Middle frontal gyrus (tissue), 1 donor: ENCODE results near the gene EPHA2.

ENCODE experiments used
- DNase-seq: peaks from one replicate; pipeline ENCODE4 v3.0.0-alpha.2; 2015; ENCODE audit warnings: low spot score; ENCODE audit errors: extremely low spot score

EPHA2 gene

DNA sequence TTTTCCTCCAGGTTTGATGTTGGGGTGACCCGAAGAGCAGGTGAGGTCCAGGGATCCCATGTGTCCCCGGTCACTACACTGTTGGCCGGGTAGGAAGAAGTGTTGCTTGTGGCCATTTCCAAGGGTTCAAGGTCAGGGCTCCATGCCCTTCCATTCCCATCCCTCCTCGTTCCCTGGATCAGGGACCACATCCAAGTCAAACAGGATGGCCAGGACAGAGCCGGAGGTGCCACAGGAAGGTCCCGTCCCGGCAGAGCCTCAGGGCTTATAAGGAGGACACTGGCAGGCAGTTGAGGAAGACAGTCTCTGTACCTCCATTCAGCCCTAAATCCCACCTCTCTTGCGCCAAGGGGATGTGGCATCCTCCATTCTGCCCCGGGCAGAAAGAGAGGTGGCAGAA, 60.4 kb downstream of the EPHA2 start:
- DNase-seq, result no peak

GRCh38 chr1:16094453-16095158, 61.3 kb downstream of the EPHA2 start:
- DNase-seq, result no peak

GRCh38 chr1:16093611-16094010, 62.3 kb downstream of the EPHA2 start:
- DNase-seq, result no peak

DNA sequence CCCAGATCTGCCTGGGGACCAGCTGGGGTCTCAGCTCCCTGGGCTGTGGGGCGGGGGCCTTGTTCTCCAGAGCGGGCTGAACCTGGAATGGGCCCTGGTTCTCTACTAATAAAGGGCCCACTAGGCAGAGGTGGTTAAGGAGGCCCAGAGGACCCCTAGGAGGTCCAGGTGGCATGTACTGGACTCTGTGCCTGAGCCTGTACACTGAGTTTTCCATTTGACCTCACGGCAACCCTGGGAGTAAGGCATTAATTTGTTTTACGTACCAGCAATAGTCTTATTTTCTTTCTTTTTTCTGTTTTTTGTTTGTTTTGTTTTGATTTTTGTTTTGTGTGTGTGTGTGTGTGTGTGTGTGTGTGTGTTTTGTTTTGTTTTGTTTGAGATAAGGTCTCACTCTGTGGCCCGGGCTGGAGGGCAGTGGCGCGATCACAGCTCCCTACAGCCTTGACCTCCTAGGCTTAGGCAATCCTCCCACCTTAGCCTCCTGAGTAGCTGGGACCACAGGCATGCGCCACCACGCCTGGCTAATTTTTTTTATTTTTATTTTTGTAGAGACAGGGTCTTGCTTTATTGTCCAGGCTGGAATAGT, 62.9 kb downstream of the EPHA2 start:
- DNase-seq, result no peak

DNA sequence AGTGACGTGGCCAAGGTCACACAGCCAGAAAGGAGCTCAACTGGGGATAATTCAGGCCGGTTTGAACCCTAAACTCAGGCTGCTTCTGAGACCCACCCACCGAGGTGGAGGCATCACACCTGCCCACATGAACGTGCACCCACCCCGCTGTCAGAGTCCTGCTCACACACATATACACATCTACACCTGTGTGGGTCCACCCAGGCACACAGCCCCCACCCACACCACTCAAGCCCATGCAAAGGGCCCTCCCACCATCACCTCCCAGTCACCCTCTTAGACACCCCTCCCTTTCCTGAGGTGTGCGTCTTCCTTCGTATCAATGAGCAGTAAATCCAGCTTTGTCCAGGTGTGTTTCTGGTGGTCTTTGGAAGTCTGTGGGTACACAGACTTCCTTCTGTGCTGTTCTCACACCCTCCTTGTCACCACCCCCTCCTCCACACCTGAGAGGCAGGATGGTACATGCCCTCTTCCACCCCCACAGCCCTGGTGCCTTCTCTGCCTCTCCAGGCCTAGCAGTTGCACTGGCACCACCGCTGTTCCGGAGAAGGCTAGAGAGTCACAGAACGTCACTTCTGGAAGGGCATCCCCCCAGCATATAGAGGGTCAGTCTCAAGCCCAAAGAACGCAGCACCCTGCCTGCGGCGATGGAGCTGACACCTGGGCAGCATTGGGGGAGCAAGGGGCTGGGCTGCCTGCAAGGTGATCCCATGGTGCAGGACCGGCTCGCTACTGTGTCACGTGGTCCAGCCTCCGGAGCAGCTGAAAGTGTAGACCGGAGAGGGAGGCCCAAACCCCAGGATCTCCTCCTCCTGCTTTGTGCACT, 63.6 kb downstream of the EPHA2 start:
- DNase-seq, result no peak

DNA sequence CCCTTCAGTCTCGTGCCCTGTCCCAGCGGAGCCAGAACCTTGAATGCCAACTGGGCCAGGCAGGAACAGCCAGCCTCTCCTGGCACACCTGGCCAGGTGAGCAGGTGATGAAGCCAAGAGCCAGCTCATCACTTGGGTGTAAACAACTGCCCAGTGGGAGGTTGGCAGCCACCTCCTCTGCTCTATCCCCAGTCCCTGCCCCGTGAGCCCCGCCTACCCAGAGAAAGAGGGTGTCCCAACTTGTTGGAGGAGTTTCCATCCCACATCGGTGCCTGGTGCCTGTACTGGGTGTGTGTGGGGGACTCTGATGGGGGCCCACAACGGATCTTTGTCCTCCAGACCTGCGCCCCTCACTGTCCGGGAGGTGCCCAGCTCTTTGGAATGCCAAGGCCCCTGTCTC, 64.6 kb downstream of the EPHA2 start:
- no peak for DNase-seq

- no peak for DNase-seq
Observed at GRCh38 chr1:16090076-16090826, 65.6 kb downstream of the EPHA2 start.

DNA sequence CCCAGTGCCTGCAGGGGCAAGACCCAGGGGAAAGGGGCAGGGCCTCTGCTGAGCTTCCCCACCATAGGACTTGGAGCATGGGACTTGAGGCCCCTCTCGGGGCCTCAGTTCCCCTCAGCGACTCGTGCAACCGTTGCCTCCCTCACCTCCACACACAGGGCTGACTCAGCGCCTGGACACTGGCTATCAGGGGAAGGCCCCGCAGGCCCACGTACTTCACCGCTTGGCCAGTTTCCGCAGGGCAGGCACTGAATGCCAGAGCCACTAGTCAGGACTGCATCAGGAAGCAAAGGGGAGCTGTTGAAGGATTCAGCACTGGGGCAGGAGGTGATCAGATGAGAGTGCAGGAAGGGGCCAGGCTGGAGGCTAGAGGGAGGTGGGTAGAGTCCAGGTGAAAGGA, 66.9 kb downstream of the EPHA2 start:
- DNase-seq, result no peak

DNA sequence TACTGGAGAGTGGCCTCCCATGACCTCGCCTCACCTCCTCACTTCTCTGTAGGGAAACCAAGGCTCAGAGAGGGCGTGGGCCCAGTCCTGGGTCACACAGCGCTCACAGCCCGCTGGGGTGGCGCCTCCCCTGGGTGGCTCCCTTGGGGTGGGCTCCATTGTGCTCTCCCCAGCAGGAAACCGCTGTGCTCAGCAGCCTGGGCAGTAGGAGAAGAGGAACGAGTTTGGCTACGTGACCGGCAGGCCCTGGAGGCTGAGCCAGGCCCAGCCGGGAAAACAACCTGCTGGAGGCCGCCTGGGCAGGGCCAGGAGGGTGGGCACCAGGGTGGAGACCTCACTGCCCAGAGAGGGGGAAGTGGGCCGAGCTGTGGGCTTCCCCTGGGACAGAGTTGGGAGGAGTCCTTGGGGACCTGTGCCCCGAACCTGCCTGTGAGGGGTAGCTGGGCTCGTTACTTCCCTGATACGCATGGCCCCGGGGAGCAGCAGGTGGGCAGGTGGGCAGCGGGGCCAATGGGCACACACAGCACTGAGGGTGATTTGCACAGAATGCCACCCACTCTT, 67.4 kb downstream of the EPHA2 start:
- no peak for DNase-seq

- DNase-seq, result no peak
Observed at GRCh38 chr1:16087733-16088132, 68.1 kb downstream of the EPHA2 start.

DNA sequence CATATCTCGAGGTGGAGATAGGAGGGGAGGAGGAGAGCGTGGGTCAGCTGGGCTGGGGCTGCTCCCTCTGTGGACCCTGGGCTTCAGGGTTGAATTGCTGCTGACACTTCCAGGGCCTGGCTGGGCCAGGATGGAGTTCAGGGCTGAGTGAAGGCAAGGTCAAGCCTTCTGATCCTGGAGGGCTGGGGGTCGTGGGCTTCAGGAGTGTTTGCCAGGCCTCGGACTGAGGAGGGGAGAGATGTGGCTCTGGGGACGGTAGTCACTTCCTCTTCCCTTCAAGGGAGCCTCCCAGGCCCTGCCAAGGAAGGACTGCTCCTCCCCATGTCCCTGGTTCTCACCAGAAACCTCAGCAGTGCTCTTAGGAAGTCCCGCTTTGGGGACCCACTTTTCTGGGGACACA, 70.3 kb downstream of the EPHA2 start:
- no peak for DNase-seq

- DNase-seq, result no peak
Observed at GRCh38 chr1:16083486-16083885, 72.4 kb downstream of the EPHA2 start.

GRCh38 chr1:16082283-16083038, 73.4 kb downstream of the EPHA2 start:
- DNase-seq, result no peak

DNA sequence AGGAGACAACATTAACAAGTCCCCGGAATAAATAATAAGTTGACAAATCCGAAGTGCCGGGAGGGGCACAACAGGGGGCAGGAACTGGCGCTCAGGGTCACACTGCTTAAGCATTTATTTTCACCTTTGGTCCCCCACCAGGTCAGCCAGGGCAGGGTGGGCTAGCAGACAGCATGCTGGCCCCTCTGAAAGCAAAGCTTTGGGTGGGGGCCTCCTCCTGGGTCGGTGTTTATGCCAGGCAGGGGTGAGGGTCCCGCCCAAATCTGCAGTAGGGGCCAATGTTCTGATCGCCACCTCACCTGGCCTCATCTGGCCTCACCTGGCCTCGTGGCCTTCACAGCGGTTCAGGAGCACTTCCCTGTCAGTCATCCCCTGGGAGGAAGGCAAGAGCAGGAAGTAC, 74.2 kb downstream of the EPHA2 start:
- no peak for DNase-seq

DNA sequence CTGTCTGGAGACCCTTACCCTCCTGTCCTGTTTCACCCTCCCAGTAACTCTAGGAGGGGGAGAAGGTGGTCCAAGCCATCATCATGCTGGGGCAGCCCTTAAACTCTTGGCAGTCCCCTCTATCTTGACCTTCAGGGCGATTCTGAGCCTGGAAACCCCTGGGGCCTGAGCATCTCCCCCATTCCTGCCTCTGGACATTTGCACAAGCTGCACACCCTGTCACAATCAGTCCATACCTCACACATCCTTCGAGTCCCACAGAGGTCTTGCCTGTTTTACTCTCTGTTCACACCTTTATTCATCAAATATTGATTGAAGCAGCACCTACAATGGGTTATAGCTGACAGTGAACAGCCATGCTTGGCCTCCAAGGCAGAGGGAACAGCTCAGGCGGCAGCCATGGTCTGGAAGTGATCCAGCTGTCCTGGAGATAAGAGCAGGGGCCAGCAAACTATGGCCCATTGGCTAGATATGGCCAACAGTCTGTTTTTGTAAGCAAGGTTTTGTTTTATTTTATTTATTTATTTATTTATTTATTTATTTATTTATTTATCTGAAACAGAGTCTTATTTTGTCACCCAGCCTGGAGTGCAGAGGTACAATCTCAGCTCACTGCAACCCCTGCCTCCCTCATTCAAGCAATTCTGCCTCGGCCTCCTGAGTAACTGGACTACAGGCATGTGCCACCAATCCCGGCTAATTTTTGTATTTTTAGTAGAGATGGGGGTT, 75.3 kb downstream of the EPHA2 start:
- no peak for DNase-seq

DNA sequence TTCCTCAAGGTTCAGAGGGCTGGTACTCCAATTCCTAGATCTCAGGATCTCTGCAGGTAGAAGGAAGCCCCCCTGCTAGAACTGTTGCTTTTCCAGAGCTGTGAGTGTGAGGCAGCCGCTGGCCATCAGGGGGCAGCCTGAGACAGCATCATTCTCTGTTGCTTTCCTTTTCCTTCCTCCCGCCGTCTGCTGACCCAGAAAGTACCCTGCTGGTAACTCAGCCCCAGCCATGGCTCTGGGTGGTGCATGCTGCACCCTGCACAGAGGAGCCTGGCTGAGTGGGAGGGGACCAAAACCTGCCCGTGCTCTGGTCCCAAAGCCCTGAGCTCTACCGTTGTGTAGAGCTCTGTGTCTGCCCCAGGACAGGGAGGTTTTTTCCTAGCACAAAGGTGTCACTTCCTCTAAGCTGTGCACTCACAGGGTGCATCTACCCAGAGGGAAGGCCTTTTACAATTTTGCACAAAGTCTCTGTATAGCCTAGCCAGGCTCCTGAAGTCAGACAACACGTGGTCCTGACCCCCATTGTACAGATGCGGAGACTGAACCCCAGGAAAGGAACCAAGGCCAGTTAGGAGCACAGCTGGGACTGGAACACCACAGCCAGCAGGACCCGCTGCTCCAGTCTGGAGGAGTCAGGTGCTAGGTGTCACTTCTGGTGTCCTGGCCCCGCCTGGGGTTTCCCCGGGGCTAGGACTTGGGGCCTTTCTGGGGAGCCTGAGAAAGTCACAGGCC, 76.8 kb downstream of the EPHA2 start:
- DNase-seq, result peak; percentile 54

- no peak for DNase-seq
Observed at GRCh38 chr1:16077406-16078245, 78.2 kb downstream of the EPHA2 start.

GRCh38 chr1:16076865-16077238, 79.0 kb downstream of the EPHA2 start:
- DNase-seq, result no peak
